Measurements from ENCODE around the gene MXRA8. TPM values are rescaled to one million over a fixed set of nuclear protein-coding genes. Genes with fewer than 3 reads are reported as not detected.

MXRA8 gene
- total and polyA plus RNA-seq, 2 donors (not counting 3 experiments of a cell fraction or from before 2014, with no cell fraction given) = 0.82 to 1.9 TPM

GRCh38 chr1:1381294-1381693, 22.9 kb upstream of the MXRA8 start:
- no peaks in the 10 kb centered on the region for H3K4me1 ChIP-seq (ENCODE audit: control insufficient read depth, extremely low read depth, insufficient read depth, low read length)
- no peak overlapping the region for H3K4me2 ChIP-seq (ENCODE audit: insufficient read depth, low read length)
- no peaks in the 10 kb centered on the region for H4K20me1 ChIP-seq (replicated peaks; ENCODE audit: control insufficient read depth, extremely low read depth, insufficient read depth, low read length)
- no peaks in the 10 kb centered on the region for H3K9me1 ChIP-seq (replicated peaks; ENCODE audit: control insufficient read depth, extremely low read depth, insufficient read depth, low read length)
- intact Hi-C loops (cut with micrococcal nuclease) (no loop called here), dilution Hi-C loops (cut with MboI; ENCODE audit: extremely low pct_ligation_motif_present, low sequenced_read_pairs) (no loop called here)
- H2AFZ ChIP-seq (ENCODE audit: low read depth, low read length) = no peak overlapping the region
- H3K36me3 ChIP-seq (ENCODE audit: control insufficient read depth in 2 of 2, extremely low read depth in 1 of 2, insufficient read depth in 2 of 2, low read length in 2 of 2) = peaks cover 5 to 10% of the 10 kb centered on the region in 2 experiments
- no peak for TF ChIP-seq CTCF (IDR thresholded peaks at IDR 0.05; ENCODE audit: extremely low read depth in 1 of 2, insufficient read depth in 1 of 2, low read depth in 1 of 2, low read length in 2 of 2)
- no peak for TF ChIP-seq GATA2 (IDR thresholded peaks at IDR 0.05; ENCODE audit: insufficient read depth, insufficient read length, low read depth, low read length)
- no peak for TF ChIP-seq MYC (IDR thresholded peaks at IDR 0.05; ENCODE audit: low read depth, low read length)
- TF ChIP-seq JUN (IDR thresholded peaks at IDR 0.05; ENCODE audit: borderline replicate concordance, insufficient read depth, insufficient read length, low read depth) = no peak
- no peak for TF ChIP-seq POLR2A (IDR thresholded peaks at IDR 0.05; ENCODE audit: low read depth, low read length)
- no peak for TF ChIP-seq MAX (IDR thresholded peaks at IDR 0.05; ENCODE audit: insufficient read depth, insufficient read length)
- no peak for TF ChIP-seq FOS (IDR thresholded peaks at IDR 0.05; ENCODE audit: borderline replicate concordance, insufficient read depth, low read length)
- no peak for TF ChIP-seq EZH2 (IDR thresholded peaks at IDR 0.05; ENCODE audit: borderline replicate concordance, low read depth, low read length, severe bottlenecking)
- no peak for TF ChIP-seq POLR2AphosphoS5 (IDR thresholded peaks at IDR 0.05; ENCODE audit: insufficient read depth, low read depth, low read length)
- ChIA-PET POLR2A (no interaction called here), CTCF (interaction anchor here (1.4 kb wide), 1 partner anchor 21 kb away, joined by 4 read pairs; no protein-coding TSS in a partner anchor)
- H3K79me2 ChIP-seq (ENCODE audit: control insufficient read depth, insufficient read depth, low read length) = peaks cover 3% of the 10 kb centered on the region
- H3K4me3 ChIP-seq (replicated peaks in 1 of 3; ENCODE audit: insufficient read depth in 1 of 3, low read depth in 1 of 3, low read length in 3 of 3) = no peak overlapping the region
- DNase-seq (ENCODE audit: low read depth, low spot score) (no peak), FAIRE-seq (no peak)
- H3K27ac ChIP-seq (ENCODE audit: insufficient read depth, low read depth, low read length) = no peak overlapping the region
- H3K9ac ChIP-seq (replicated peaks; ENCODE audit: extremely low read depth, insufficient read depth, low read length) = no peak overlapping the region
- no peaks in the 10 kb centered on the region for H3K27me3 ChIP-seq (ENCODE audit: control insufficient read depth in 2 of 2, insufficient read depth in 2 of 2, low read length in 2 of 2)
- no TSS peak for BruUV-seq (replicated peaks)
- no peaks in the 10 kb centered on the region for H3K9me3 ChIP-seq (replicated peaks; ENCODE audit: control insufficient read depth, insufficient read depth, low read length)

Measured in endothelial cell of umbilical vein (primary cell).